Cardiac fibroblast (primary cell): ENCODE results near the gene RIT2.

ENCODE experiments used
- DNase-seq, 2 donors: peaks; one replicate each; pipeline versions ENCODE4 v3.0.0 to v3.0.0-alpha.2; 2010; ENCODE audit warnings: low read depth in 2 of 2
- H3K4me3 ChIP-seq, 2 donors: replicated peaks in 1 of 2; 1 replicate in 1 of 2; 2 replicates in 1 of 2; pipeline ENCODE4 v1.5.1; 2011; ENCODE audit warnings: low read depth in 2 of 2, low read length in 2 of 2, mild to moderate bottlenecking in 2 of 2, moderate library complexity in 1 of 2
- TF ChIP-seq, protein P1 (sequence below): IDR thresholded peaks from one replicate; pipeline ENCODE4 v1.5.1; 2011; ENCODE audit warnings: low read depth, mild to moderate bottlenecking, low read length, inconsistent platforms

The RIT2 gene

GRCh38 chr18:43108469-43108868 lies 7.0 kb downstream of the RIT2 start:
- TF ChIP-seq, protein P1, sequence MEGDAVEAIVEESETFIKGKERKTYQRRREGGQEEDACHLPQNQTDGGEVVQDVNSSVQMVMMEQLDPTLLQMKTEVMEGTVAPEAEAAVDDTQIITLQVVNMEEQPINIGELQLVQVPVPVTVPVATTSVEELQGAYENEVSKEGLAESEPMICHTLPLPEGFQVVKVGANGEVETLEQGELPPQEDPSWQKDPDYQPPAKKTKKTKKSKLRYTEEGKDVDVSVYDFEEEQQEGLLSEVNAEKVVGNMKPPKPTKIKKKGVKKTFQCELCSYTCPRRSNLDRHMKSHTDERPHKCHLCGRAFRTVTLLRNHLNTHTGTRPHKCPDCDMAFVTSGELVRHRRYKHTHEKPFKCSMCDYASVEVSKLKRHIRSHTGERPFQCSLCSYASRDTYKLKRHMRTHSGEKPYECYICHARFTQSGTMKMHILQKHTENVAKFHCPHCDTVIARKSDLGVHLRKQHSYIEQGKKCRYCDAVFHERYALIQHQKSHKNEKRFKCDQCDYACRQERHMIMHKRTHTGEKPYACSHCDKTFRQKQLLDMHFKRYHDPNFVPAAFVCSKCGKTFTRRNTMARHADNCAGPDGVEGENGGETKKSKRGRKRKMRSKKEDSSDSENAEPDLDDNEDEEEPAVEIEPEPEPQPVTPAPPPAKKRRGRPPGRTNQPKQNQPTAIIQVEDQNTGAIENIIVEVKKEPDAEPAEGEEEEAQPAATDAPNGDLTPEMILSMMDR: no peak
- DNase-seq: no peak
- H3K4me3 ChIP-seq: no peak overlapping the region

DNA sequence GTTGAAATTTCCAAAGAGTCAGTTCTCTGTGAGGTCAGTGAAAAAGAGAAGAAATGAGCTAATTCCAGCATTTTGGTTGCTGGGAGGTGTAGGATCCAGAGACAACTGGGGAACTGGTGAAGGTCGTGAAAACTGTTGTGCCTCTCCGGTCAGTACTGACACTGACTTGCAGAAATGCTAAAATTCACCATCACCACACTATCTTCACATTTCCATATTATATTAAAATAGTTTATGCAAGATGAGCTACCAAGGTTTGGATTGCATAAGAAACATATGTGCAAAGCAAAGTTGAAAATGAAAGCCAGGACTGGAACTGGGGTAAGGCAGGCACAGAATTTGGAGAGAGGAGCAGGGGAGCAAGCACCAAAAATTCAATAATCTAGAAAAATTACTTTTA lies 21.8 kb downstream of the RIT2 start:
- TF ChIP-seq, protein P1: no peak
- H3K4me3 ChIP-seq: no peak overlapping the region
- no peak for DNase-seq

DNA sequence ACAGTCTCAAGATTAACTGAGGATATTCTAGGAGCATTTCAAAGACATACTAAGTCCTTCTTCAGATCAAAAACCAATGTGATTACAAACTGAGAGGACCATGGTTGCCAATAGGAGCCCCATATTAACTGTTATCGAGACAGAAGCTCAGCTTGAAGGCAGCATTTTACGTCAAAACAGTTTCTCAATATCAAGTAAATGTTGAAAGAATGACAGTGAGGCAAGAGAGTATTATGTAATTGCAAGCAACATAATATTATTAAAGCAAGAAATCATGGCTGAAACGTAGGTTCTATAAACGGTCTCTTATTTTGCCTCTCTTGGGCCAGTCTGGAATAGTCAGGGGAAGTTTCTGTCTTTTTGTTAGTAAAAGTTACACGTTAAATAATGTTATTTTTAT lies 22.9 kb downstream of the RIT2 start:
- no peak overlapping the region for H3K4me3 ChIP-seq
- TF ChIP-seq, protein P1: no peak
- DNase-seq: no peak

GRCh38 chr18:43081396-43081795 lies 34.1 kb downstream of the RIT2 start:
- no peak overlapping the region for H3K4me3 ChIP-seq

DNA sequence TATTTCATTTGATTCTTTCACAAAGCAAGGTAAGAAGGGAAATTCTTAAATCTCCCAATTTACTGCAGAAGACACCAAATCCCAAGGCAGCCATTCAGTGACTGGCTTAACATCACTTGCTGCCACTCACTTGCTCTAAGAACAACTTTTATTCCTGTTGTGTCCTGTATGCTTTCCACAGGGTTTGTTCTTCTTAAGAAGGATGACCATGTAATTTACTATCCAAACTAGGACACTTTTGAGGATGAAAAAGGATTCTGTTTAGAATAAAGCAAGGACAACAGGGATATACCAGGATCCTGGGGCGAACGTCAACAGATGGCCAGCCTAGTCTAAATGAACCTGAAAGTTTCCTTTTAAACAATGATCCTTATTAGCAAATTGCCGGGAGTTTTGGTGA lies 34.8 kb downstream of the RIT2 start:
- TF ChIP-seq, protein P1: no peak
- no peak overlapping the region for H3K4me3 ChIP-seq
- DNase-seq: no peak

More at GRCh38 chr18:43081396-43081795, 34.1 kb downstream of the RIT2 start:
- DNase-seq: peak in 1 of 2 donors; percentile 2
- TF ChIP-seq, protein P1: no peak

GRCh38 chr18:43079422-43079821 lies 36.1 kb downstream of the RIT2 start:
- TF ChIP-seq, protein P1: no peak
- no peak for DNase-seq
- no peak overlapping the region for H3K4me3 ChIP-seq

GRCh38 chr18:43078478-43079092 lies 36.9 kb downstream of the RIT2 start:
- DNase-seq: no peak
- TF ChIP-seq, protein P1: no peak
- H3K4me3 ChIP-seq: no peak overlapping the region
